ENCODE data around the gene NATD1. TPM values are rescaled to one million over a fixed set of nuclear protein-coding genes. Genes with fewer than 3 reads are reported as not detected.

NATD1 gene
- total RNA-seq, 1 donor from 2014 or later = 15.7 TPM

DNA sequence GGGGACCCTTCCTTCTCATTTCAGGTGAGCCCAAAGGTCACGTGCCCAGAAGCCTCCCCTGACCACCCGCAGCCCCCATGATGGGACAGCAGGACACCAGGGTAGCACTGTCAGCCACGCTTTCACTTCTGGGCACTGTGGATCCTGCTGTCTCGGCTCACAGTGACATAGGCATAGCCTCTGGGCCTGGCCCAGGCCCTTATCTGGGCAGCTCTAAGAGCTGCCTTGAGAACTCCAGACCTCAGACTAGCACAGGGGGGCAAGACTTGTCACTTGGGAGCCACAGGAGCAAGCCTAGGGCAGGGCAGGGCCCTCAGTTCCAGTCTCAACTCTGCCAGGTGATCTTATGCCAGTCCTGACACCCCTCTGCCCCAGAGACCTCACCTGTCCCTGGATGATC lies 4.7 kb downstream of the NATD1 start:
- TF ChIP-seq, protein P1, sequence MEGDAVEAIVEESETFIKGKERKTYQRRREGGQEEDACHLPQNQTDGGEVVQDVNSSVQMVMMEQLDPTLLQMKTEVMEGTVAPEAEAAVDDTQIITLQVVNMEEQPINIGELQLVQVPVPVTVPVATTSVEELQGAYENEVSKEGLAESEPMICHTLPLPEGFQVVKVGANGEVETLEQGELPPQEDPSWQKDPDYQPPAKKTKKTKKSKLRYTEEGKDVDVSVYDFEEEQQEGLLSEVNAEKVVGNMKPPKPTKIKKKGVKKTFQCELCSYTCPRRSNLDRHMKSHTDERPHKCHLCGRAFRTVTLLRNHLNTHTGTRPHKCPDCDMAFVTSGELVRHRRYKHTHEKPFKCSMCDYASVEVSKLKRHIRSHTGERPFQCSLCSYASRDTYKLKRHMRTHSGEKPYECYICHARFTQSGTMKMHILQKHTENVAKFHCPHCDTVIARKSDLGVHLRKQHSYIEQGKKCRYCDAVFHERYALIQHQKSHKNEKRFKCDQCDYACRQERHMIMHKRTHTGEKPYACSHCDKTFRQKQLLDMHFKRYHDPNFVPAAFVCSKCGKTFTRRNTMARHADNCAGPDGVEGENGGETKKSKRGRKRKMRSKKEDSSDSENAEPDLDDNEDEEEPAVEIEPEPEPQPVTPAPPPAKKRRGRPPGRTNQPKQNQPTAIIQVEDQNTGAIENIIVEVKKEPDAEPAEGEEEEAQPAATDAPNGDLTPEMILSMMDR (IDR thresholded peaks at IDR 0.05) = no peak
- Histone ChIP-seq H3K27me3 (ENCODE audit: low read depth) (no peaks in the 10 kb centered on the region), H3K36me3 (no peaks in the 10 kb centered on the region), H3K4me3 (no peak overlapping the region), H3K9me3 (no peaks in the 10 kb centered on the region), H3K4me1 (peaks cover 28% of the 10 kb centered on the region), H3K27ac (no peak overlapping the region)
- DNase-seq (no peak), ATAC-seq (no peak)
- intact Hi-C loops (cut with DNase I) = no loop called here

DNA sequence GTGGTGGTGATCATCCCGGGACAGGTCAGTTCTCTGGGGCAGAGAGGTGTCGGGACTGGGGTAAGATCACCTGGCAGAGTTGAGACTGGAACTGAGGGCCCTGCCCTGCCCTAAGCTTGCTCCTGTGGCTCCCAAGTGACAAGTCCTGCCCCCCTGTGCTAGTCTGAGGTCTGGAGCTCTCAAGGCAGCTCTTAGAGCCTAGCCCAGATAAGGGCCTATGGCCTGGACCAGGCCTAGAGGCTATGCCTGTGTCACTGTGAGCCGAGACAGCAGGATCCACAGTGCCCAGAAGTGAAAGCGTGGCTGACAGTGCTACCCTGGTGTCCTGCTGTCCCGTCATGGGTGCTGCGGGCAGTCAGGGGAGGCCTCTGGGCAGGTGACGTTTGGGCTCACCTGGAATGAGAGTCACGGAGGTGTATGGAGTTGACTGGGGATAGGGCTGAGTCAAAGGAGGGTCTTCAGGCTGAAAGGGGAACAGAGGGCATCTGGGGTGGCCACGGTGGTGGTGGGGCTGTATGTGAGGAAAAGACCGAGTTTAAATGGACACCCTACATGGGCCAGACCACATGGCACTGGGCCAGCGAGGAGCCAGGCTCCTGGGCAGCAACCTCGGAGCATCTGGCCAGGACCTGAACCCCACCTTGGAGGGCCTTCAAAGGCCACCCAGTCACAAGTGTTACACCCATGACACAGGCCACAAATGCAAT lies 5.5 kb downstream of the NATD1 start:
- intact Hi-C loops (cut with DNase I) = no loop called here
- Histone ChIP-seq H3K4me1 (peaks cover 27% of the 10 kb centered on the region), H3K27me3 (ENCODE audit: low read depth) (no peaks in the 10 kb centered on the region), H3K4me3 (no peak overlapping the region), H3K27ac (no peak overlapping the region), H3K36me3 (peaks cover 5% of the 10 kb centered on the region), H3K9me3 (no peaks in the 10 kb centered on the region)
- DNase-seq (no peak), ATAC-seq (no peak)
- TF ChIP-seq, protein P1 (IDR thresholded peaks at IDR 0.05) = no peak

DNA sequence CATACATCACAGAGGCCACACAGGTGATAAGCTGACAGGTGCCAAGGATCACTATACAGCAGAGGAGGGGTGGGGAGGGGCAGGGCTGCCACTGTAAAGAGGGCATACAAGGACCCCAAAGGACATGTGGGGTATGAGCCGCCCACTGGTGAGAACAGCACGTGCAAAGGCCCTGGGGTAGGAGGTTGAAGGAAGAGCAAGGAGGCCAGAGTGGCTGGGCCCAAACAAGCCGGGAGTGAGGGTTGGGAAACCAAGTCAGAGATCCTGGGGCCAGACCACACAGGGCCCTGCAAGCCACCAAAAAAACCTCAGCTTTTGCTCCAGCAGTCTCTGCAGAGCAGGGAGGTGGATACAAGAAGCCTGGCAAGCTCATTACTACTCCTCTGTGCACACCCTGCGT lies 6.5 kb downstream of the NATD1 start:
- ATAC-seq (no peak), DNase-seq (no peak)
- intact Hi-C loops (cut with DNase I) = no loop called here
- H3K27me3 ChIP-seq (ENCODE audit: low read depth) = no peaks in the 10 kb centered on the region
- peaks cover 14% of the 10 kb centered on the region for H3K36me3 ChIP-seq
- H3K4me3 ChIP-seq = no peak overlapping the region
- H3K27ac ChIP-seq = no peak overlapping the region
- H3K4me1 ChIP-seq = peaks cover 19% of the 10 kb centered on the region
- TF ChIP-seq, protein P1 (IDR thresholded peaks at IDR 0.05) = no peak
- H3K9me3 ChIP-seq = no peaks in the 10 kb centered on the region

DNA sequence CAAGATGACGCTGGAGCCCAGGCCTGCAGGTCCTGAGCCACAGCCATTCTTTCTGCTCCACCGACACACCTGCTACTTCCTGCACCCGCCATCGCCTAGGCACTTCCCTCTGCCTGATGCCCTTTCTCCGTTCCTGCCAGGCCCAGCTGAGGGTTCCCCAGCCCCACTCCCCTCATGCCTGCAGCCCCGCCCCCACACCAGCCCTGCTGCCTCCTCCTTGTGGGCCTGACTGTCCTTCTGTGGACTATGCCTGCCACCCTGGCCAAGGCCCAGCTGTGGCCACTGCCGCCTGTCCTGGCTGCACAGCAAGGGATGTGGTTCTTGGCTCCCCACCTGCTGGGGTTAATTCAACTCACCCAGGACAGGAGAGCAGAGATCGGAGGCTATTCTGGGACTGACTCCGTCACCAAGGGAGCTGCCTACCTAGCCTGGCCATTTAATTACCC lies 7.5 kb downstream of the NATD1 start:
- no peak overlapping the region for H3K4me3 ChIP-seq
- no peaks in the 10 kb centered on the region for H3K9me3 ChIP-seq
- no peaks in the 10 kb centered on the region for H3K27me3 ChIP-seq (ENCODE audit: low read depth)
- intact Hi-C loops (cut with DNase I) = no loop called here
- DNase-seq = no peak
- peaks cover 20% of the 10 kb centered on the region for H3K36me3 ChIP-seq
- TF ChIP-seq, protein P1 (IDR thresholded peaks at IDR 0.05) = no peak
- H3K4me1 ChIP-seq = peaks cover 8% of the 10 kb centered on the region
- ATAC-seq = no peak
- H3K27ac ChIP-seq = no peak overlapping the region

DNA sequence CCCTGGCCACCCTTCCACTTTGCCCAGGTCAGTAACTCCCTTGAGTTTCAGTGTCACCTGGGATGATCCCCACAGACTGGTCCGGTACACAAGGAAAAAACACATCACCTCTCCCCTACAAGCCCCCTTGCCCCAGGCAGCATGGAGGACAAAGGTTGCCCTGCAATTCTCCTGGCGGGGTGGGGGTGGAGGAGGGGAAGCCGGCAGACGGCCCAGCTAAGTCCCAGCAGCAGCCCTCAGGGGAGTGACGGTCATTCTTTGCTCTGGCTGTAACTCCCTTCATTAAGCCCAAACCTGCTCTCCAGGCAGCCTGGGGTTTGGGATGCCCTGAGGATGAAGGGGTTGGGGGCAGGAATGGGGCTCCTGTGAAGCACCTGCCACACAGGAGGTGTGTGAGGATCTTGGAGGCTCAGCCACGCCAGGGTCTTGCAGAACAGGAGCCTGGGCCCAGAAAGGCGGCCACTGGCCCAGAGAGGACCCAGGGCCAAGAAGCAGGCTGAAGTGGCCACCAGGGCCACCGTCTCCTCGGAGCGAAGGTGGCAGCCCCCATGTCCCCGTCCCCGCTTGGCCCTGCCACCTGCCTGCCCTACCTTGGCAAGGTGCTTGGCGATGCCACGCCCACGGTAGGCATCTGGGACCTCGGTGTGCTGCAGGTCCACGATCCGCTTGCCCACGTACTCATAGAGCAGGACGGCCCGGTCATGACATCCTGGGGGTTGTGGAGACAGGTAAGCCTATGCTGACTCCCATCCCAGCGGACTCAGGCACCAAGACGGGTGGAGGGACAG lies 9.5 kb downstream of the NATD1 start:
- no peak for ATAC-seq
- Histone ChIP-seq H3K27ac (no peak overlapping the region), H3K27me3 (ENCODE audit: low read depth) (no peaks in the 10 kb centered on the region), H3K9me3 (no peaks in the 10 kb centered on the region), H3K4me1 (no peaks in the 10 kb centered on the region), H3K4me3 (no peak overlapping the region), H3K36me3 (peaks cover 23% of the 10 kb centered on the region)
- TF ChIP-seq, protein P1 (IDR thresholded peaks at IDR 0.05) = no peak
- intact Hi-C loops (cut with DNase I) = no loop called here
- no peak for DNase-seq

Data from lower lobe of right lung (tissue), 2 donors.